MM.1S (cell line): ENCODE data around the gene MMP25.

Source experiments
- DNase-seq: peaks from one replicate; pipeline ENCODE4 v3.0.0-alpha.2; 2015
- H2AFZ ChIP-seq: fragments of 300-600 bp; sonication (generic); 2 replicates; pipeline ENCODE4 v1.6.0; 2016; ENCODE audit warnings: antibody characterized with exemption, low read length
- H3F3A ChIP-seq: fragments of 300-600 bp; sonication (generic); 2 replicates; pipeline ENCODE4 v1.6.1; 2016; ENCODE audit warnings: mild to moderate bottlenecking, antibody characterized with exemption, low read length, moderate library complexity, mixed read lengths; ENCODE audit not compliant: insufficient read depth
- H3K27ac ChIP-seq: fragments of 300-600 bp; sonication (generic); 2 replicates; pipeline ENCODE4 v1.5.1; 2016; ENCODE audit warnings: mild to moderate bottlenecking, low read length
- H3K27me3 ChIP-seq: fragments of 300-600 bp; sonication (generic); replicated peaks from 2 replicates; pipeline ENCODE4 v1.6.0; 2016; ENCODE audit warnings: low read length; ENCODE audit not compliant: insufficient read depth
- H3K36me3 ChIP-seq: fragments of 300-600 bp; sonication (generic); replicated peaks from 2 replicates; pipeline ENCODE4 v1.6.1; 2016; ENCODE audit warnings: mild to moderate bottlenecking, low read length, mixed read lengths; ENCODE audit not compliant: insufficient read depth
- H3K4me1 ChIP-seq: fragments of 300-600 bp; sonication (generic); 2 replicates; pipeline ENCODE4 v1.6.1; 2016; ENCODE audit warnings: low read length, mixed read lengths
- H3K4me2 ChIP-seq: fragments of 300-600 bp; sonication (generic); 2 replicates; pipeline ENCODE4 v1.6.0; 2016; ENCODE audit warnings: low read depth, low read length
- H3K4me3 ChIP-seq: fragments of 300-600 bp; sonication (generic); 2 replicates; pipeline ENCODE4 v1.5.1; 2016; ENCODE audit warnings: low read length, mixed read lengths
- H3K79me2 ChIP-seq: fragments of 300-600 bp; sonication (generic); 2 replicates; pipeline ENCODE4 v1.6.1; 2016; ENCODE audit warnings: mixed run types, low read length, mixed read lengths
- H3K9ac ChIP-seq: fragments of 300-600 bp; sonication (generic); 2 replicates; pipeline ENCODE4 v1.6.1; 2016; ENCODE audit warnings: low read length, mixed read lengths
- H3K9me2 ChIP-seq: fragments of 300-600 bp; sonication (generic); replicated peaks from 2 replicates; pipeline ENCODE4 v1.6.1; 2016; ENCODE audit warnings: mild to moderate bottlenecking, low read length, mixed read lengths; ENCODE audit not compliant: insufficient read depth
- H3K9me3 ChIP-seq: fragments of 300-600 bp; sonication (generic); replicated peaks from 2 replicates; pipeline ENCODE4 v1.6.1; 2016; ENCODE audit warnings: mild to moderate bottlenecking, low read length, mixed read lengths; ENCODE audit not compliant: insufficient read depth
- H4K20me1 ChIP-seq: fragments of 300-600 bp; sonication (generic); 2 replicates; pipeline ENCODE4 v1.6.1; 2016; ENCODE audit warnings: mild to moderate bottlenecking, low read length, moderate library complexity, mixed read lengths; ENCODE audit not compliant: insufficient read depth
- CTCF ChIP-seq: fragments of 300-600 bp; sonication (generic); IDR thresholded peaks from 2 replicates; pipeline ENCODE4 v1.5.1; 2016; ENCODE audit warnings: antibody characterized with exemption, low read length, mixed read lengths
- EZH2 ChIP-seq: fragments of 300-600 bp; sonication (generic); optimal IDR thresholded peaks from 2 replicates; pipeline ENCODE3; 2017; ENCODE audit warnings: low read depth, mild to moderate bottlenecking, antibody characterized with exemption, low read length, mixed read lengths
- EZH2phosphoT487 ChIP-seq: fragments of 300-600 bp; sonication (generic); IDR thresholded peaks from 2 replicates; pipeline ENCODE4 v1.6.1; 2018; ENCODE audit warnings: antibody characterized with exemption, low read length

Gene MMP25

GRCh38 chr16:3057181-3058138, 11.1 kb downstream of the MMP25 start:
- no peak overlapping the region for H3K4me3 ChIP-seq

DNA sequence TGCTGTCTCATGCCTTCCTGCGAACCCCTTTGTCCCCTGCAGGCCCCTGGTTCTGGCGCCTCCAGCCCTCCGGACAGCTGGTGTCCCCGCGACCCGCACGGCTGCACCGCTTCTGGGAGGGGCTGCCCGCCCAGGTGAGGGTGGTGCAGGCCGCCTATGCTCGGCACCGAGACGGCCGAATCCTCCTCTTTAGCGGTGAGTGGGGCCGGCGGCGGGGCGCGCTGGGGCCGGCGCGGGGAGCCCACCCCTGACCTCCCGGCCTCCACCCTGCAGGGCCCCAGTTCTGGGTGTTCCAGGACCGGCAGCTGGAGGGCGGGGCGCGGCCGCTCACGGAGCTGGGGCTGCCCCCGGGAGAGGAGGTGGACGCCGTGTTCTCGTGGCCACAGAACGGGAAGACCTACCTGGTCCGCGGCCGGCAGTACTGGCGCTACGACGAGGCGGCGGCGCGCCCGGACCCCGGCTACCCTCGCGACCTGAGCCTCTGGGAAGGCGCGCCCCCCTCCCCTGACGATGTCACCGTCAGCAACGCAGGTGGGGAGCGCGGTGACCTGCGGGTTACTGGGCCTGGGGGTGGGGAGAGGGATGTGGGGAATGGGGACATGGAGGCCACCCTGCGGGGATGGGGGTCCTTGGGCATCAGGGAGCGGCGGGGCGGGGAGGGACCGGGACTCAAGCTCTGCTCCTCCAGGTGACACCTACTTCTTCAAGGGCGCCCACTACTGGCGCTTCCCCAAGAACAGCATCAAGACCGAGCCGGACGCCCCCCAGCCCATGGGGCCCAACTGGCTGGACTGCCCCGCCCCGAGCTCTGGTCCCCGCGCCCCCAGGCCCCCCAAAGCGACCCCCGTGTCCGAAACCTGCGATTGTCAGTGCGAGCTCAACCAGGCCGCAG, 12.0 kb downstream of the MMP25 start:
- peak overlapping the region; percentile 84 for H3K9ac ChIP-seq
- no peaks in the 10 kb centered on the region for H3K36me3 ChIP-seq
- H3K79me2 ChIP-seq = no peaks in the 10 kb centered on the region
- H3F3A ChIP-seq = no peaks in the 10 kb centered on the region
- peak overlapping the region; percentile 99 for H3K4me2 ChIP-seq
- no peak for TF ChIP-seq CTCF
- TF ChIP-seq EZH2 = no peak
- no peak for TF ChIP-seq EZH2phosphoT487
- peak overlapping the region; percentile 98 for H2AFZ ChIP-seq
- H4K20me1 ChIP-seq = no peaks in the 10 kb centered on the region
- H3K4me3 ChIP-seq = peak overlapping the region; percentile 96
- H3K27ac ChIP-seq = no peak overlapping the region
- no peaks in the 10 kb centered on the region for H3K9me3 ChIP-seq
- H3K4me1 ChIP-seq = peaks cover 3% of the 10 kb centered on the region; the same call in 1 of the 2 replicates
- H3K9me2 ChIP-seq = no peaks in the 10 kb centered on the region
- H3K27me3 ChIP-seq = peaks cover 70% of the 10 kb centered on the region
- peak; percentile 54 for DNase-seq

More at GRCh38 chr16:3057181-3058138, 11.1 kb downstream of the MMP25 start:
- Histone ChIP-seq H3F3A (no peaks in the 10 kb centered on the region), H3K4me2 (peak overlapping the region; percentile 99; the same call in 1 of the 2 replicates), H3K9ac (no peak overlapping the region), H3K9me2 (no peaks in the 10 kb centered on the region), H3K9me3 (no peaks in the 10 kb centered on the region), H3K27ac (no peak overlapping the region), H3K79me2 (no peaks in the 10 kb centered on the region), H4K20me1 (no peaks in the 10 kb centered on the region), H3K27me3 (peaks cover 61% of the 10 kb centered on the region), H3K4me1 (peaks cover 3% of the 10 kb centered on the region; the same call in 1 of the 2 replicates), H2AFZ (no peak overlapping the region), H3K36me3 (no peaks in the 10 kb centered on the region)
- no peak for DNase-seq
- TF ChIP-seq CTCF (no peak), EZH2 (no peak), EZH2phosphoT487 (no peak)

DNA sequence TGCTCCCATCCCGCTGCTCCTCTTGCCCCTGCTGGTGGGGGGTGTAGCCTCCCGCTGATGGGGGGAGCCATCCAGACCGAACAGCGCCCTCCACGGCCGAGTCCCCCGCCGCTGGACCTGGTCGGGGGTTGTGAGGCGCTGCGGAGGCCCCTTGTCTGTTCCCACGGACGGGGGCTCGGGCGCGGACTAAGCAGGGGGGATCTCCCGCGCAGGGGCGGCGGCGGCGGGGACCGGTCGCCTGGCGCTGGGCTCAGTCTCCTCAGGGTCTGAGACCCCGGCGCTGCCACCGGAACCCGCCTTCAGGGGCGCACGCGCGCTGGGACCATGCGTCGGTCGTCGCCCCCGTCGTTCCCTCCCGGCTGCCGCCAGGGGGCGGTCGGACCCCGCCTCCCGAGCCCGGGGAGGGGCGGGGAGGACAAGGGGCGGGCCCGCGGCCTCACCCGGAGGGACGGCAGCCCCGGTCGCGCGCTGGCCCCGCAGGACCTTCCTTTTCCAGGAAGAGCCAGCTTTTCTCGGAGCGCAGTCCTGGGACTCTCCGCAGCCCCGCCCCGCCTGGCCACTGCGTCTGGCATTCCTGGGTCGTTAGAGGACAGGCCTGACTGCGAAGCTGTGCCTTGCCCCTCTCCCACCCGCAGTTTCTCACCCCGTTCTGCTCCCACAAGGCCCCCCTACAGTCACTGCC, 12.8 kb downstream of the MMP25 start:
- H2AFZ ChIP-seq = peak overlapping the region; percentile 98
- peaks cover 3% of the 10 kb centered on the region; the same call in 1 of the 2 replicates for H3K4me1 ChIP-seq
- DNase-seq = peak; percentile 79
- no peaks in the 10 kb centered on the region for H3F3A ChIP-seq
- H3K27ac ChIP-seq = no peak overlapping the region
- peak overlapping the region; percentile 99 for H3K4me2 ChIP-seq
- peaks cover 73% of the 10 kb centered on the region for H3K27me3 ChIP-seq
- peak overlapping the region; percentile 84 for H3K9ac ChIP-seq
- TF ChIP-seq EZH2 (no peak), CTCF (peak; percentile 79)
- no peaks in the 10 kb centered on the region for H4K20me1 ChIP-seq
- H3K9me2 ChIP-seq = no peaks in the 10 kb centered on the region
- no peaks in the 10 kb centered on the region for H3K79me2 ChIP-seq
- no peaks in the 10 kb centered on the region for H3K36me3 ChIP-seq
- H3K4me3 ChIP-seq = peak overlapping the region; percentile 96
- no peaks in the 10 kb centered on the region for H3K9me3 ChIP-seq
